ENCODE data around the gene SDK1. TPM values are rescaled to one million over a fixed set of nuclear protein-coding genes. Genes with fewer than 3 reads are reported as not detected.

Gene SDK1
- total and polyA plus RNA-seq, 2 donors (not counting 3 experiments of a cell fraction or from before 2014, with no cell fraction given), result 1.6 to 3.9 TPM

GRCh38 chr7:3282457-3282856 is 18.6 kb upstream of the SDK1 start:
- Histone ChIP-seq H4K20me1 (replicated peaks; ENCODE audit: control insufficient read depth, extremely low read depth, insufficient read depth, low read length) (no peaks in the 10 kb centered on the region), H3K9me1 (replicated peaks; ENCODE audit: control insufficient read depth, extremely low read depth, insufficient read depth, low read length) (no peaks in the 10 kb centered on the region), H3K79me2 (ENCODE audit: control insufficient read depth, insufficient read depth, low read length) (no peaks in the 10 kb centered on the region), H3K4me1 (ENCODE audit: control insufficient read depth, extremely low read depth, insufficient read depth, low read length) (no peaks in the 10 kb centered on the region), H2AFZ (ENCODE audit: low read depth, low read length) (no peak overlapping the region), H3K9me3 (replicated peaks; ENCODE audit: control insufficient read depth, insufficient read depth, low read length) (no peaks in the 10 kb centered on the region), H3K27me3 (ENCODE audit: control insufficient read depth in 2 of 2, insufficient read depth in 2 of 2, low read length in 2 of 2) (no peaks in the 10 kb centered on the region), H3K27ac (ENCODE audit: insufficient read depth, low read depth, low read length) (no peak overlapping the region), H3K4me3 (replicated peaks in 1 of 3; ENCODE audit: insufficient read depth in 1 of 3, low read depth in 1 of 3, low read length in 3 of 3) (no peak overlapping the region), H3K36me3 (ENCODE audit: control insufficient read depth in 2 of 2, extremely low read depth in 1 of 2, insufficient read depth in 2 of 2, low read length in 2 of 2) (no peaks in the 10 kb centered on the region), H3K9ac (replicated peaks; ENCODE audit: extremely low read depth, insufficient read depth, low read length) (no peak overlapping the region), H3K4me2 (ENCODE audit: insufficient read depth, low read length) (no peak overlapping the region)
- CTCF ChIA-PET, result no interaction called here
- intact Hi-C loops (cut with micrococcal nuclease), result loop anchor here (10.0 kb wide), 1 partner anchor 58 kb away; no protein-coding TSS in a partner anchor
- BruUV-seq (replicated peaks), result no TSS peak
- TF ChIP-seq JUN (IDR thresholded peaks at IDR 0.05; ENCODE audit: borderline replicate concordance, insufficient read depth, insufficient read length, low read depth) (no peak), EZH2 (IDR thresholded peaks at IDR 0.05; ENCODE audit: borderline replicate concordance, low read depth, low read length, severe bottlenecking) (no peak), POLR2A (IDR thresholded peaks at IDR 0.05; ENCODE audit: low read depth, low read length) (no peak), POLR2AphosphoS5 (IDR thresholded peaks at IDR 0.05; ENCODE audit: insufficient read depth, low read depth, low read length) (no peak), CTCF (IDR thresholded peaks at IDR 0.05; ENCODE audit: extremely low read depth in 1 of 2, insufficient read depth in 1 of 2, low read depth in 1 of 2, low read length in 2 of 2) (no peak), MYC (IDR thresholded peaks at IDR 0.05; ENCODE audit: low read depth, low read length) (no peak), GATA2 (IDR thresholded peaks at IDR 0.05; ENCODE audit: insufficient read depth, insufficient read length, low read depth, low read length) (no peak)
- dilution Hi-C loops (cut with MboI; ENCODE audit: extremely low pct_ligation_motif_present, low sequenced_read_pairs), result no loop called here
- no peak for FAIRE-seq
- POLR2A ChIA-PET, result no interaction called here
- DNase-seq (ENCODE audit: low read depth, low spot score), result no peak

All from endothelial cell of umbilical vein (primary cell).